Esophagus muscularis mucosa (tissue), 4 donors: ENCODE data around the gene GSE1. TPM values are rescaled to one million over a fixed set of nuclear protein-coding genes. Genes with fewer than 3 reads are reported as not detected.

Experiments
- DNase-seq: peaks from one replicate; pipeline ENCODE4 v3.0.0-alpha.2; 2017; ENCODE audit errors: extremely low spot score
- H3K27ac ChIP-seq, 4 donors: fragments of 200-600 bp; sonication (generic); replicated peaks in 1 of 4; 1 replicate in 3 of 4; 2 replicates in 1 of 4; pipeline ENCODE4 v1.5.1; 2016 to 2019; ENCODE audit warnings: mild to moderate bottlenecking in 1 of 4
- H3K27me3 ChIP-seq, 4 donors: fragments of 200-600 bp; sonication (generic); one replicate each; pipeline versions ENCODE4 v1.5.1 to v1.6.0; 2016 to 2019
- H3K36me3 ChIP-seq, 4 donors: fragments of 200-600 bp; sonication (generic); one replicate each; pipeline ENCODE4 v1.5.1; 2016 to 2019
- H3K4me1 ChIP-seq, 4 donors: fragments of 200-600 bp; sonication (generic); one replicate each; pipeline ENCODE4 v1.5.1; 2016 to 2019
- H3K4me3 ChIP-seq, 4 donors: fragments of 200-600 bp; sonication (generic); 1 replicate in 2 of 4; 2 replicates in 2 of 4; pipeline ENCODE4 v1.5.1; 2016 to 2019; ENCODE audit warnings: mild to moderate bottlenecking in 4 of 4, moderate library complexity in 1 of 4
- H3K9me3 ChIP-seq, 4 donors: fragments of 200-600 bp; sonication (generic); 1 replicate in 3 of 4; 2 replicates in 1 of 4; pipeline ENCODE4 v1.5.1; 2016 to 2019
- CTCF ChIP-seq, 3 experiments: fragments of 200-600 bp in 2 of 3; fragments of 450-650 bp in 1 of 3; sonication (generic) in 2 of 3; IDR thresholded peaks; one replicate each; pipeline ENCODE4 v1.5.1; 2017 to 2019; ENCODE audit warnings: antibody characterized with exemption in 3 of 3, mild to moderate bottlenecking in 2 of 3, moderate library complexity in 1 of 3
- EP300 ChIP-seq: sonication (generic); formaldehyde crosslinking; IDR thresholded peaks from one replicate; pipeline ENCODE4 v1.6.1; 2017; ENCODE audit warnings: antibody characterized with exemption
- POLR2A ChIP-seq: fragments of 450-650 bp; IDR thresholded peaks from one replicate; pipeline ENCODE4 v1.6.1; 2017; ENCODE audit warnings: antibody characterized with exemption, moderate library complexity, mild to moderate bottlenecking, low read depth
- POLR2AphosphoS5 ChIP-seq, 2 donors: sonication (generic); formaldehyde crosslinking; IDR thresholded peaks; one replicate each; pipeline ENCODE4 v1.6.1; 2017; ENCODE audit warnings: antibody characterized with exemption in 2 of 2
- WGBS: methylation state at CpG from one replicate; pipeline ENCODE4 v1.1.5; 2018; 5-methylcytosine and 5-hydroxymethylcytosine counted together
- intact Hi-C: fragments of 100-400 bp; cut with DNase I; formaldehyde crosslinking; loops from one replicate; pipeline ENCODE4 v1.15.1; 2023
- total RNA-seq, 4 donors: library from RNA; depleted of rRNA; stranded (reverse); fragments of >200 nt; gene quantifications; one replicate each; pipeline versions ENCODE4 v1.1.0 to v1.2.1, GENCODE V29; 2016

Gene GSE1
- total RNA-seq, 4 donors from 2014 or later = 45.4 to 79.4 (median 49.5) TPM

GRCh38 chr16:85586380-85587104 is 26.6 kb upstream of the GSE1 start:
- 65% methylated on average over 14 of the region's 31 CpGs for WGBS
- Histone ChIP-seq H3K4me1 (peaks cover 10 to 43% (median 29%) of the 10 kb centered on the region in 4 donors), H3K36me3 (no peaks in the 10 kb centered on the region), H3K27ac (no peak overlapping the region), H3K4me3 (no peak overlapping the region), H3K27me3 (no peaks in the 10 kb centered on the region), H3K9me3 (no peaks in the 10 kb centered on the region)
- DNase-seq = no peak
- intact Hi-C loops = no loop called here
- no peak for TF ChIP-seq POLR2A
- TF ChIP-seq EP300 = no peak
- no peak for TF ChIP-seq POLR2AphosphoS5 (IDR thresholded peaks at IDR 0.05)
- no peak for TF ChIP-seq CTCF (IDR thresholded peaks at IDR 0.05)

GRCh38 chr16:85587762-85588556 is 25.2 kb upstream of the GSE1 start:
- Histone ChIP-seq H3K4me1 (peaks cover 10 to 35% (median 23%) of the 10 kb centered on the region in 4 donors), H3K9me3 (no peaks in the 10 kb centered on the region), H3K27ac (no peak overlapping the region), H3K36me3 (no peaks in the 10 kb centered on the region), H3K27me3 (no peaks in the 10 kb centered on the region), H3K4me3 (no peak overlapping the region)
- intact Hi-C loops = no loop called here
- TF ChIP-seq POLR2AphosphoS5 (IDR thresholded peaks at IDR 0.05) (no peak), CTCF (IDR thresholded peaks at IDR 0.05) (no peak), POLR2A (no peak), EP300 (no peak)
- WGBS = 94% methylated on average over 25 of the region's 26 CpGs
- DNase-seq = no peak

DNA sequence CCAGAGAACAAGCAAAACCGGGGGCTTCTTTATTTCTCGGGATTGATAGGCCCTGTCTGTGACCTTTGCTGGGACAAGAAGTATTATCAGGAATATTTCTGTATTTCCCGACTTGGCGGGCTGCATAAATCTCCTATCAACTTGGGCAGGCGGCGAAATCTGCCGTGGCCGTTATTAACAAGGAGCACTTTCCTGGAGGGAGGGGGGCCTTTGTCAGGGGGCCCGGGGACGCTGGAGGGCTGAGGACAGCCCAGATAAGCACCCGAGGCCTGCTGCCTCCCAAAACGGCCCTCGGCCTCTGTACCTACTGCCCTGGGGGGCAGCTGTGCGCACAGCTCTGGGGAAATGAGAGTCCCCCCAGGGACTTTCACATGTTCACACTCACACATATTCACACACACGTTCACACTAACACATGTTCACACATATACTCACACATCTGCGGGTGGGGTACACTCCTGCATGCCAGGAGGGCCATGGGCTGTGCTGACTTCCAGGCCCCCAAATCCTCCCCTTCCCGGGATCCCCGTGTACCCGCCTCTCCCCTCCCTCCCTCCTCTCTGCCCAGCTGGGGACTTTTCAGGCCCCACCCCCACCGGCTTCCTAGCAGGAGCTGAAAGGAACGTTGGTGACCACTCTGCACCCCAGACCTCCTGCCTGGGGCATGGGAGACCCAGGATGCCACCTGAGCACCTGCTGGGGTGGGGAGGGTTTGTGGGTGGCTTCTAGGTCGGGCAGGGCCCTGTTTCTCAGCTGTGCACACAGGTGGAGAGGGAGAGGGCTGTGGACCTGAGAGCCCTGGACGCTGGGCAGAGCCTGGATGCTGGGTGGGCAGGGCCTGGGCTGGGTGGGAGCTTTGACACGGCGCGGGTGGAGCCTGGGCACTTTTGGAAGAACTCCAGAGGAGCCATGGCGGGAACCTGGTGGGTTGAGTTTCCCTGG is 24.3 kb upstream of the GSE1 start:
- TF ChIP-seq EP300 (no peak), POLR2AphosphoS5 (IDR thresholded peaks at IDR 0.05) (no peak), POLR2A (no peak), CTCF (IDR thresholded peaks at IDR 0.05) (no peak)
- DNase-seq = no peak
- H3K36me3 ChIP-seq = no peaks in the 10 kb centered on the region
- no peak overlapping the region for H3K4me3 ChIP-seq
- H3K27me3 ChIP-seq = no peaks in the 10 kb centered on the region
- 84% methylated on average over 27 of the region's 27 CpGs for WGBS
- no peak overlapping the region for H3K27ac ChIP-seq
- peaks cover 10 to 33% (median 22%) of the 10 kb centered on the region in 4 donors for H3K4me1 ChIP-seq
- no peaks in the 10 kb centered on the region for H3K9me3 ChIP-seq
- intact Hi-C loops = no loop called here

- WGBS = 94% methylated on average over 20 of the region's 20 CpGs
Observed at GRCh38 chr16:85589688-85590505, 23.2 kb upstream of the GSE1 start.

More at GRCh38 chr16:85589688-85590505, 23.2 kb upstream of the GSE1 start:
- H3K9me3 ChIP-seq = no peaks in the 10 kb centered on the region
- no peaks in the 10 kb centered on the region for H3K36me3 ChIP-seq
- no peak overlapping the region for H3K4me3 ChIP-seq
- H3K27ac ChIP-seq = no peak overlapping the region
- TF ChIP-seq EP300 (no peak), CTCF (IDR thresholded peaks at IDR 0.05) (no peak), POLR2A (no peak), POLR2AphosphoS5 (IDR thresholded peaks at IDR 0.05) (no peak)
- intact Hi-C loops = no loop called here
- H3K4me1 ChIP-seq = peaks cover 10 to 34% (median 22%) of the 10 kb centered on the region in 4 donors
- DNase-seq = no peak
- no peaks in the 10 kb centered on the region for H3K27me3 ChIP-seq
